Measurements from ENCODE around the gene BRCC3. TPM values are rescaled to one million over a fixed set of nuclear protein-coding genes. Genes with fewer than 3 reads are reported as not detected.

The BRCC3 gene
- total RNA-seq, 3 donors from 2014 or later (not counting 1 experiment from before 2014, with no cell fraction given) = 15.0 to 20.8 (median 17.9) TPM

GRCh38 chrX:155026420-155026726, 44.9 kb upstream of the BRCC3 start:
- ATAC-seq (no peak), DNase-seq (no peak)
- no peaks in the 10 kb centered on the region for H3K36me3 Mint-ChIP-seq
- H3K27me3 ChIP-seq (ENCODE audit: control insufficient read depth, insufficient read depth, low read length) = no peaks in the 10 kb centered on the region
- H3K27me3 Mint-ChIP-seq (ENCODE audit: low read depth in 2 of 2) = peaks cover 0 to 7% of the 10 kb centered on the region in 2 donors
- H3K27ac ChIP-seq (ENCODE audit: low read length) = peak overlapping the region; percentile 100
- intact Hi-C loops (cut with micrococcal nuclease) = loop anchor here (1.0 to 2.0 kb wide), 2 partner anchors 31 to 44 kb away; partner anchors contain the start of genes BRCC3, CMC4 and MTCP1
- H3K4me1 ChIP-seq (ENCODE audit: control insufficient read depth, insufficient read depth, low read length) = no peaks in the 10 kb centered on the region
- no peaks in the 10 kb centered on the region for H3K9me3 ChIP-seq (ENCODE audit: control insufficient read depth, insufficient read depth, low read length)
- peak overlapping the region; percentile 87 to 95 for H3K27ac Mint-ChIP-seq
- no peaks in the 10 kb centered on the region for H3K9me3 Mint-ChIP-seq
- no peaks in the 10 kb centered on the region for H3K36me3 ChIP-seq (ENCODE audit: control insufficient read depth, insufficient read depth, low read length)
- TF ChIP-seq CTCF (IDR thresholded peaks at IDR 0.05) = no peak
- 0% methylated on average over 14 of the region's 16 CpGs for WGBS (ENCODE audit: insufficient coverage)
- H3K4me3 ChIP-seq (ENCODE audit: low read length) = peak overlapping the region; percentile 38
- H3K4me1 Mint-ChIP-seq = peaks cover 5 to 6% of the 10 kb centered on the region in 2 donors
- peak overlapping the region; percentile 77 for H3K4me3 Mint-ChIP-seq

GRCh38 chrX:155026727-155027508, 44.4 kb upstream of the BRCC3 start, which contains the start of gene FUNDC2:
TSS of gene FUNDC2 (plus strand) at chrX:155026844. CDS start at chrX:155026939, 95 bp downstream.
- no peaks in the 10 kb centered on the region for H3K36me3 Mint-ChIP-seq
- H3K4me1 ChIP-seq (ENCODE audit: control insufficient read depth, insufficient read depth, low read length) = no peaks in the 10 kb centered on the region
- DNase-seq (peak; percentile 86 to 96), ATAC-seq (peak; percentile 84 to 93 (median 85))
- H3K4me1 Mint-ChIP-seq = peaks cover 5 to 6% of the 10 kb centered on the region in 2 donors
- peak within 1 kb of the TSS; percentile 87 to 95 for H3K27ac Mint-ChIP-seq
- peak within 1 kb of the TSS; percentile 100 for H3K27ac ChIP-seq (ENCODE audit: low read length)
- H3K27me3 ChIP-seq (ENCODE audit: control insufficient read depth, insufficient read depth, low read length) = no peaks in the 10 kb centered on the region
- H3K9me3 ChIP-seq (ENCODE audit: control insufficient read depth, insufficient read depth, low read length) = no peaks in the 10 kb centered on the region
- peaks cover 0 to 7% of the 10 kb centered on the region in 2 donors for H3K27me3 Mint-ChIP-seq (ENCODE audit: low read depth in 2 of 2)
- no peak for TF ChIP-seq CTCF (IDR thresholded peaks at IDR 0.05)
- WGBS (ENCODE audit: insufficient coverage) = 0% methylated on average over 74 of the region's 82 CpGs
- H3K9me3 Mint-ChIP-seq = no peaks in the 10 kb centered on the region
- intact Hi-C loops (cut with micrococcal nuclease) = loop anchor here (1.0 to 2.0 kb wide), 2 partner anchors 30 to 44 kb away; partner anchors contain the start of genes BRCC3, CMC4 and MTCP1
- no peaks in the 10 kb centered on the region for H3K36me3 ChIP-seq (ENCODE audit: control insufficient read depth, insufficient read depth, low read length)
- H3K4me3 ChIP-seq (ENCODE audit: low read length) = peak within 1 kb of the TSS; percentile 92
- H3K4me3 Mint-ChIP-seq = peak within 1 kb of the TSS; percentile 91

GRCh38 chrX:155027509-155028066, 43.7 kb upstream of the BRCC3 start:
- Mint-ChIP-seq H3K27ac (peak overlapping the region; percentile 87 to 95), H3K4me1 (peaks cover 5 to 6% of the 10 kb centered on the region in 2 donors), H3K27me3 (ENCODE audit: low read depth in 2 of 2) (no peaks in the 10 kb centered on the region), H3K9me3 (no peaks in the 10 kb centered on the region), H3K4me3 (peak overlapping the region; percentile 91), H3K36me3 (no peaks in the 10 kb centered on the region)
- 6% methylated on average over 6 of the region's 14 CpGs for WGBS (ENCODE audit: insufficient coverage)
- Histone ChIP-seq H3K27ac (ENCODE audit: low read length) (peak overlapping the region; percentile 100), H3K4me1 (ENCODE audit: control insufficient read depth, insufficient read depth, low read length) (no peaks in the 10 kb centered on the region), H3K36me3 (ENCODE audit: control insufficient read depth, insufficient read depth, low read length) (no peaks in the 10 kb centered on the region), H3K4me3 (ENCODE audit: low read length) (peak overlapping the region; percentile 92), H3K9me3 (ENCODE audit: control insufficient read depth, insufficient read depth, low read length) (no peaks in the 10 kb centered on the region), H3K27me3 (ENCODE audit: control insufficient read depth, insufficient read depth, low read length) (no peaks in the 10 kb centered on the region)
- no peak for TF ChIP-seq CTCF (IDR thresholded peaks at IDR 0.05)
- intact Hi-C loops (cut with micrococcal nuclease) = loop anchor here (2.0 kb wide), 1 partner anchor 43 kb away; the partner anchor contains the start of genes BRCC3, CMC4 and MTCP1
- DNase-seq (peak in 1 of 2 donors; percentile 50), ATAC-seq (peak in 1 of 3 donors; percentile 13)
